Measurements from ENCODE around the gene RBM12.

RBM12 gene

DNA sequence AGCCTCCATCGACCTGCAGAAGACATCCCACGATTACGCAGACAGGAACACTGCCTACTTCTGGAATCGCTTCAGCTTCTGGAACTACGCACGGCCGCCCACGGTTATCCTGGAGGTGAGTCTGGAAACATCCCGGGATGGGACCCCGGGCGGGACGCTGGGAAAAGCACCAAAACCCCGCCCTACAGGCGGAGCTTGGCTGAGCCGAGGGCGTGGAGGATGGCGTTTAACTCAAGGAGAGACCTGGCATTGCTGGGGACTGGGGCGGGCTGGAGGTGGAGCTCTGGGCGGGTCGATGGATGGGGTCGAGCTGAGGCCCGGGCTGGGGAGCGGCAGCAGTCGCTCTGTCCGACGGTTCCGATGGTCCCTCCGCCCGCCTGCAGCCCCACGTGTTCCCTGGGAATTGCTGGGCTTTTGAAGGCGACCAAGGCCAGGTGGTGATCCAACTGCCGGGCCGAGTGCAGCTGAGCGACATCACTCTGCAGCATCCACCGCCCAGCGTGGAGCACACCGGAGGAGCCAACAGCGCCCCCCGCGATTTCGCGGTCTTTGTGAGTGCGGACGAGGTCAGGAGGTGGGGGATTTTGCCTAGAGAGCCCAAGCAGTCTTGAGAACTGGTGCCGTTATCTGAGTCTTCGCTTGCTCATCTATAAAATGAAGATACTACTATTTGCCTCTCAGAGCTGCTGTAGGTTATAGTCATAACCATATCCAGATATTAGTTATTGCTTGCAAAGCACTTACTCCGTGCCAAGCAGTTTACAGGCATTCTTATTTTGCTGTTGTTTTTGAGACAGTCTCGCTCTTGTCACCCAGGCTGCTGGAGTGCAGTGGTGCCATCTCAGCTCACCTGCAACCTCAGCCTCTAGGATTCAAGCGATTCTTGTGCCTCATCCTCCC is 45.3 kb downstream of the RBM12 start:
- DNase-seq = peak; percentile 52 to 79 (median 66)

DNA sequence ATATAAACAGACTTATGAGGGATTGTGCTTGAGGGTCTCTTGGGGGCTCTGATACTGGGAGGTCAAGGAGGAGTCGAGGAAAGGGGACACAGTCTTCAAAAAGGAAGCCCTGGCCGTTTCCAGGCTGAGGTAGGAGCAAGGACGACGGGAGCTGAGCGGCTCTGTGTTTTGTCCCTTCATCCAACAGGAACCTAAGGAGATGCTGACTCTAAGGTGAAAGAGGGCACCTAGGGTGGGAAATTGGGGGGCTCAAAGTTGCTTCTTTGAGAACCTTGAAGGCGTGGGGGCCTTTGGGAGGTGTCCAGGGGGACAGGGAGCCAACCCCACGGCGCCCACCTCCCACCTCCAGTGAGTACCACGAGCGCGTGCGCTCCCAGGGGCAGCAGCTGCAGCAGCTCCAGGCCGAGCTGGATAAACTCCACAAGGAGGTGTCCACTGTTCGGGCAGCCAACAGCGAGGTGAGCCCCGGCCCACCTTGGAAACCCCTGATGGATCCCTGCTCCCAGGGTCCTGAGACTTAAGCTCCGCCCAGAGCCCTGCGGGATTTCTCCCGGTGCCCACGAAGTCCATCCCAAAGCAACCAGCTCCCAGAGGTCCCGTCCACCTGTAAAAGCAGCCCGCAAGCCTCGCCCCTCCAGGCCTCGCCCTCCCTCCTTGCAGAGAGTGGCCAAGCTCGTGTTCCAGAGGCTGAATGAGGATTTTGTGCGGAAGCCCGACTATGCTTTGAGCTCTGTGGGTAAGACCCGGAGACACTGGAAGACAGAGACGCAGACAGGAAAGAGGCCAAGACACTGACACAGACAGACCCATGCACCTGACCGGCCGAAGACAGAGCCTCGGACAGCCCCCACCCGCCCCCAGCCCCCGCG is 46.2 kb downstream of the RBM12 start:
- DNase-seq = peak in 3 of 6 experiments; percentile 44 to 58 (median 47)

DNA sequence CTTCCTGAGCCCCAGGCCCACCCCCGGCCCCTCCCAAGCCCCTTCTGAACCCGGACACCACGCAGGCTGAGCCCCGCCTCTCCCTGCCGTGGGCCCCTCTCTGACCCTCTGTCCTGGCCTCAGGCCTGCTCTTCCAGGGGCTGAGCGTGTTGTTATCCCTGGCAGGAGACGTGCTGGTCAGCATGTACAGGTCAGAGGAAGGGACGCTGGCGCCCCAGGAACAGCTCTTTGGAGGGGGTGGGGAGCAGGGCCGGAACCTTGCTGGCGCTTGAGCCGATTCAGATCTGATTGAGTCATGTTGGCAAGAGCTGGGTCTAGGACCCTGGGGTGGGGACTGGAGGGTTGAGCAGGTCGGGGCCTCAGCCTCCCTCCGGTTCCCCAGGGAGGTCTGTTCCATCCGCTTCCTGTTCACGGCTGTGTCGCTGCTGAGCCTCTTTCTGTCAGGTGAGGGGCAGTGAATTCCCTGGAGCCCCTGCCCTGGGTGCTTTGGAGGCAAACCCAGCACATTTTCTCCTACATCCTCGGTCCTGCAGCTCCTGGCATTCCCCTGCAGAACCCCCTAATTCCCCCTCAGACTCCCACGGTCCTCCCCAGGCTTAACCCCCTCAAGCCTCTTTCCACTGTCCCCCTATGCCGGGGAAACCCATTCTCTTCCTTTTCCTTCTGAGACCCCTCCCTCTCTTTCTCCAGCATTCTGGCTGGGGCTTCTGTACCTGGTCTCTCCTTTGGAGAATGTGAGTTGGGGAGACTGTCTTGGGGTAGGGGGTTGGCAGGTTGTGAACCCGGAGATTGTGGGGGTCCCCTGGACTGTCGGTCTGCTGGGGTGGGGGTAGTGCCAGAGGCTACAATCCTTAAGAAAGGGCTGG is 47.1 kb downstream of the RBM12 start:
- DNase-seq = peak in 5 of 6 experiments; percentile 22 to 44 (median 30)

DNA sequence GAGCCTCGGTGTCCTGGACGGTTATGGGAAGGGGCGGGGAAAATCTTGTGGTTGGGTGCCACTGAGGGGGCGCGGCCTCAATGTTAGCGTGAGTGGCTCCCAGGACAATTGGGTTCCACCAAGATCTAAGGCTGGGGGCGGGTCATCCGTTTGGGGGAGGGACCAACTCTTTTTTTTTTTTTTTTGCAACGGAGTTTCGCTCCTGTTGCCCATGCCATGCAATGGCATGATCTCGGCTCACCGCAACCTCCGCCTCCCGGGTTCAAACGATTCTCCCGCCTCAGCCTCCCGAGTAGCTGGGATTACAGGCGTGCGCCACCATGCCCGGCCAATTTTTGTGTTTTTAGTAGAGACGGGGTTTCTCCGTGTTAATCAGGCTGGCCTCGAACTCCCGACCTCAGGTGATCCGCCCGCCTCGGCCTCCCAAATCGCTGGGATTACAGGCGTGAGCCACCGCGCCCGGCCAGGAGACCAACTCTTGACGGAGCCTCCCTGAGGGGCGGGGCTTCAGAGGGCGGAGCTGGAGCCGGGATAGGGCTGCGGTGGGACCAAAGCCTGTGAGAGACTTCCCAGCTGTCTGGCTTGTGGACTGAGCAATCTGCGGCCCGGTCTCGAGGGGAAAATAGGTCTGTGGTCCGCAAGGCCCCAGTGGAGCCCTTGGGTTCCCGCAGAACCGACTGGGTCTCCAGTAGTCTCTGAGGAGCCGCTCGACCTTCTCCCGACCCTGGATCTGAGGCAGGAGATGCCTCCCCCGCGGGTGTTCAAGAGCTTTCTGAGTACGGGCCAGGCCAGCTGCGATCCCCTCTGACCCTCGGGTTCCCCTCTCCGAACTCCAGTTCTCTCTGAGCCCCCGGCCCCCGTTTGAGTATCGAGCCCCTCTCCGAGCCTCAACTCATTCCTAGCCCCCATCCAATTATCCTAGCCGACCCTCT is 48.0 kb downstream of the RBM12 start:
- DNase-seq = peak in 3 of 6 experiments; percentile 44 to 68 (median 45)

DNA sequence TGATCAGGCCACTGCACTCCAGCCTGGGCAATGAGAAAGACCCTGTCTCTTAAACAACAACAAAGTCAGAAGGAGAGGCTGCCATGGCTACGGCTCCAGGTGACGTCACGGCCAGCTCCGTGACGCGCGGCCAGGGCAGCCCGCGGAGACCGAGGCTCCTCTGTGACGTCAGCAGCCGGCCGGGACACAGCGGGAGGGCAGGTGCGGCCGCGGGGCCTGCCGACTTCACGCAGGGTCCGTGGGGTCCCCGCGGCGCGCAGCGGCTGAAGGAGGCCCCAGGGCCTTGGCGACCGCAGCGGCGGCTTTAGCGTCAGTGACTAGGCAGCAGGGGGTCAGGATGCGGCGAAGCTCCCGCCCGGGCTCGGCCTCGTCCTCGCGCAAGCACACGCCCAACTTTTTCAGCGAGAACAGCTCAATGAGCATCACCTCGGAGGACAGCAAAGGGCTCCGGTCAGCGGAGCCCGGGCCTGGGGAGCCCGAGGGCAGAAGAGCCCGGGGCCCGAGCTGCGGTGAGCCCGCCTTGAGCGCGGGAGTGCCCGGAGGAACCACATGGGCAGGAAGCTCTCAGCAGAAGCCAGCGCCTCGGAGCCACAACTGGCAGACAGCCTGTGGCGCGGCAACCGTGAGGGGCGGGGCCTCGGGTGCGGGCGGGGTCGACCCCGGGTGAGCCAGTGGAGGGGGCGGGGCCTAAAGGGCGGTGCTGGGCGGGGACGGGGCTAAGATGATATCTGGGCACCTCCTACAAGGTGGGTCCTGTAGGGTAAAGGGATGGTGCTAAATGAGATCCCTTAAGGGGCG is 48.8 kb downstream of the RBM12 start, which contains the start of gene SPAG4:
TSS of gene SPAG4 (plus strand) at position 163 of the 798 bp plus-strand sequence. CDS start at position 338, 175 bp downstream.
- DNase-seq = peak; percentile 98 to 100 (median 100)

DNA sequence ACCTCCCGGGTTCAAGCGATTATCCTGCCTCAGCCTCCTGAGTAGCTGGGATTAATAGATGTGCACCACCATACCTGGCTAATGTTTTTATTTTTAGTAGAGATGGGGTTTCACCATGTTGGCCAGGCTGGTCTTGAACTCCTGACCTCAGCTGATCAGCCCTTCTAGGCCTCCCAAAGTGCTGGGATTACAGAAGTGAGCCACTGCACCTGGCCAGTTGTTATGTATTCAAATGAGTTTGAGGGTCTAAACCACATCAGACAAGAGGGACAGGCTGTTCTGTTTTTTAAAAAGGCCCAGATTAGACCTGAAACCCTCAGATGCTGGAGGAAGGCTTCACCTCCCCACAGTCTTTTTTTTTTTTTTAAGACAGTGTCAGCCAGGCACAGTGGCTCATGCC is 53.2 kb downstream of the RBM12 start:
- no peak for DNase-seq

DNA sequence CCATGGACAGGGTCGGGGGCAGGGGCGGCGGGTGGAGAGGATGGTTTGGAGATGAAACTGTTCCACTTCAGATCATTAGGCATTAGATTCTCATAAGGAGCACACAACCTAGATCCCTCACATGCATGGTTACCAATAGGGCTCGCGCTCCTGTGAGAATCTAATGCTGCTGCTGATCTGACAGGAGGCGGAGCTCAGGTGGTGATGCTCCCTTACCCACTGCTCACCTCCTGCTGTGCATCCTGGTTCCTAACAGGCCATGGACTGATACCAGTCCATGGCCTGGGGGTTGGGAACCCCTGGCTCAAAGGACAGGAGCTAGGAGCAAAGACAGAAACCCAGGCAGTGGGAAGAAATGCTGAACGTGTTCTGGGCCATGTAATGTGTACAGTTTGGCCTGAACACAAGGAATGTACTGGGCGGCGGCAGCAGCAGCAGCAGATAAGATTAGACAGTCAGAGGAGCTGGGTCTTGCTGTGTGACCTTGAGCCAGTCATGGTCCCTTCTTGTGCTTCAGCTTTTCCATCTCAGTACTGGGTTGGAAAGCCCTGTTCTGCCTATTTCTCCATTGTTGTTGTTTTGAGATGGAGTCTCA is 53.8 kb downstream of the RBM12 start:
- DNase-seq = no peak

DNA sequence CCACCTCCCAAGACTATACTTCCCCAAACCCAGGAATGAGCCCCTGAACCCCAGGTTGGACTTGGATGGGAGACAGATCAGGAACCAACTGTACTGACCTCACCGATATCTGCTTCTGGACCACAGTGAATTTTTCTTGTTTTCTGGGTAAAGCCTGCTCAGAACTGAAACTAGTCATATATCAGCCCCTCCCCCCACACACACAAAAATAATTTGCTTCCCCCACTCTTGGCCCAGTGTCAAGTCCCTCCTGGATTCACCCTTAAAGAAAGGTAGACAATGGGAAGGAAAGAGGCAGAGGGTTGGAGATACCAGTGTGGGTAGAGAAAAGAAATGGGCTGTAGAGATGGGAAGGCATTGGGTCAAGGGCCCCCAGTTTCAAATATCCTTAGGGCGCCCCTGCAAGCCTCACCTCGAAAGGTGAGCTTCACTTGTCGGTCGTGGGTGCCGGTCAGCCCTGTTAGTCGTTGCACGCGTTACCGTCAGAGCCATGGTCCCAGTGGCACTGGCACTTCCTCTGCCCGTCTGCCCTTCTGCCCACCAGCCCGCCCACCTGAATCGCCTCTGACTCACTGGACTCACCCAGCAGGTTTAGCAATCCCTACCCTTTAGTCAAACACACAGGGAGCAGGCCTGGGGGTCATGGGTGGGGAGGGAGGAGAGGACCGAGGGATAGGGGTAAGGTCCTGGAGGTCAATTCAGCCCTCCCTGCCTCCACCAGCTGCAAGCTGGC is 57.5 kb downstream of the RBM12 start:
- DNase-seq = no peak

DNA sequence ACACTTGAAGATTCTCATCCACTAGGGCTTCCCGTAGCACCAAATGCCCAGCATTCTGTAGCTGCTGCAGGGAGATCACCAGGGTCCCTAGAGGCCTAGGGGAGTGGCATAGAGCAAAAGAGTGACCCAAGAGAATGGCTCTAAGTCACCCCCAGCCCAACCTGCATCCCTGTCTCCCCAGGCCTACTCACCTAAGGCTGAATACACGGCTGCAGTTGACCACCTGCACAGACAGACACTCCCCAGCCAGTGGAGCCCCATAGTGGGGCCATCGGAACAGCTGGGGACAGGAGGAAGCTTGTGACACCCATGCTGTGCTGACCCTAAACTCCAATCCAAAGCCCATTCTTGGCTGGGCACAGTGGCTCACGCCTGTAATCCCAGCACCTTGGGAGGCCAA is 58.6 kb downstream of the RBM12 start:
- DNase-seq = no peak

DNA sequence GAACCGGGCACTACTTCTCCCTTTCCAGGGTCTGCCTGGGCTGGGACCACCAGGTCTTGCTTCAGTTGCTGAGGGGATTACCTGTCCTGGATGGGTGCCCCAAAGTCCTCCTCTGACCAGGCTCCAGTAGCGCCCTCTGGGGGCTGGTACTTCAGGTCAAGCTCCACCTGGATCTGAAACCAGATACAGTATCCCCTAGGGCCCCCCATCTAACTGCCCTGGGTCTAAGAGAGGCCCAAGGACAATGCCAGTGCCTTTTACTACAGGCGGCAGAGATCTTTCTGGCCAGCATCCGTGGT is 60.3 kb downstream of the RBM12 start:
- DNase-seq = no peak

DNA sequence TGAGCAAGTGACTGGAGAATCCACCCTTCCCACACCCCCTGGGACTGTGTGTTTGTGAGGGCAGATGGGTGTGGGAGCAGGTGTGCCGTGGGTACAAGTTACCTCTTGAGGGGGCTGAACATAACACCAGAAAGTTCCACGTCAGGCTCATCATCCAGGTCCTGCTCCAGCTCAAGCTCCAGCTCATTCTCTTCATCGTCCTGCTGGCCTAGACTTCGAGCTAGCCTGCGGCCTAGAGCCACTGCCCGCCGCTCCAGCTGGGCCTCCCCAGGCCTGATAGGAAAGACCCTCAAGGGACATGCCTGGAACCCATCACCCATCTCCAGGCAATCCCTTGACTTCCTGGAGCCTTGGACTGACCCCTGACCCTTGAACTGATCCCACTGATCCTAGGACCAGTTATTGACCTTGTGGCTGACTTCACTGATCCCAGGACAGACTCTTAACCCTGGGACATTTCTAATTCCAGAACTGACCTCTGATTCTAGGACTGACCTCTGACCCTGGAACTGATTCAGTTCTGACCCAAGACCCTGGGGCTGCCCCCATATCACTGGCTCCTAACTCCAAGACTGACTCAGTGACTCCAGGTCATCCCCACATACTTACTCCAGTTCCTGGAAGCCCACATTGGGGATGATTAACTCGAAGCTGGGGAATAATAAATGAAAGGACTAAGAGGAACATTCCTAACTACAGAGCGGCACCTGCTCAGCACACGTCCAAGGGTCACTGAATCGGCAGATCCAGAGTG is 60.8 kb downstream of the RBM12 start:
- no peak for DNase-seq

DNA sequence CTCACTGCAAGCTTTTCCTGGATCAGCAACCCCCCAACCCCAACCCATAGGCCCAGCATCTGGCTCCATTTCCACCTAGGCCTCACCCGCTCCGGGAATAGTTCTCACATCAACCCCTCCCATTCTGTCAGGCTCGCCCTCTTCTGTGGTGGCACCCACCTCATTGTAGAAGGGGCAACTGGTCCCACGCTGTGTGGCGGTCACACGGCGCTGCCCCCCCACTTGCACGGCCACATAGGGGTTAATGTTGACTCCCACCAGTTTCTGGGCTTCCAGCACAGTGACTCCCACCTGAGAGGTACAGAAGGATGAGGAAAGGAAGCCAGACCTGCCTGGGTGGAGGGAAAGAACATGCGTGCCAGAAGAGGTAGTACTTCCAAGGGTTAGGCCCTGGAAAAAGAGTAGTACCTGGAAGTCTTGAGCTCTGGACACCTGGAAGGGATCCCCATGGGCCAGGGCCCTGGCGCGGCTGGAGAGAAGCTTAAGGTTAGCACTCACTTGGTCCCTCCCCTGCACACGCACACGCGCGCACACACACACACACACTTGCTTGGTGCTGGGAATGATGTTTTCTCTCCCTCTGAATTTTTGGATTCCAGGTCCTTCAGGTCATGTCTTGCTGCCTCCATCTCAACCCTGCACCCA is 61.7 kb downstream of the RBM12 start:
- DNase-seq = no peak

DNA sequence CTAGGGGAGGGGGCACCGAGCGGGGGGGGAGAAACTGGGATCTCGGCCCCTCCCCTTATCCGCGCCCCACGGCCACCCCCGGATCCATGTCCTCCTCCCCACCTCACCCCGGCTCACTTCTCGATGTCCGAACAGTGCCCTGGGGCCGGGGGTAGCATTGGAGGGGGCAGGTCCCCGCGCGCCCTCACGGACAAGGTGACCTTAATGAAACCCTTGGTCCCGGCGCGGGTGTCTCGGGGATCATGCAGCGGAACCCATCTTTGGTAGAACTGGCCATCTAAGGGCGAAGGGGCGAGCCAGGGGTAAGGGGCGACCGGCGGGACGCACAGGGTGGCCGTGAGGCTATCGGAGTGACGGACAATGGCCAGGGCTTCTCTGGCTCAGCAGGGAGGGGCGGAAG is 62.7 kb downstream of the RBM12 start:
- DNase-seq = no peak

DNA sequence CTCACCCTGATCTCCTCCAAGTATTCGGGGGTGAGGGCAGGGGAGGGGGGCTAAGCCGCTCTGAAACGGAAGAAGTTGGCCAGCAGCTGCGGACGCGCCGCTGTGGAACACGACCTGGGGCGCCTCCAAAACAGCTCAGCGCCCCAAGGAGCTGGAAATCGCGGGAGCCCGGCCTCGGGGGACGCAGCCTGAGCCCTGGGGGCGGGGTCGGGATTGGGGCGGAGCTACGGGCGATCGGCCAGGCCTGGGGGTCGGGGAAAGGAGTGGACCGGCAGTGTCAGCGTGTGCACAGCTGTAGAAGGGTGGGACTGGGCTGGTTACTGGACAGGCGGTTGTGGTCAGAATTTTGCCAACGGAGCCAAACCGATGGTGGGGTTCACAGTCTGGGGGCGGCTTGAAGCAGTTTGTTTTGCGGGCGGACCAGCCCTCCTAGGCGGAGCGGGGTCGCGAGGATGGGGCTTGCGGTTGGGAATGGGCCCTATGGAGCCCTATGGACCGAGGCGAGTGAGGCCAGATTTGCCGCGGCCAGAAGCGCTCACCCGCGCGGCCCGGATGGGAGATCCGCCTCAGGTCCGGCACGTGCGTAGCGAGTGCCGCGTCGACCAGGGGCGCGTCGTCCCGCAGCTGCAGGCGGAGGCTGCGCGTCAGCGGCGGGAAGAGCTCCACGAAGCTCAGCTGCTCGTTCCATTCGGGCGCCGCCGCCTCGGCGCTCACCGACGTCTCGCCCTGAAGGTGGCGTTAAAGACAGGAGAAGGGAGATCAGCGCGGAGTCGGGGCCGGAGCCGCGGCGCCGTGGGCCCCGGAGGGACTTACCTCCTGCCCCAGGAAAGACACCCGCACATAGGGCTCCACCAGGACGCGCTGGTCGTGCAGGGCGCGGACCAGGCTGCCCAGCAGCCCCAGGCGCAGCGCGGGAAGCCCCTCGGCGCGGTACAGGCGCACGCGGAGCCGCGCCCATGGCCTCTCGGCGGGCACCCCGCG is 63.4 kb downstream of the RBM12 start:
- DNase-seq = peak; percentile 63 to 78 (median 72)

DNA sequence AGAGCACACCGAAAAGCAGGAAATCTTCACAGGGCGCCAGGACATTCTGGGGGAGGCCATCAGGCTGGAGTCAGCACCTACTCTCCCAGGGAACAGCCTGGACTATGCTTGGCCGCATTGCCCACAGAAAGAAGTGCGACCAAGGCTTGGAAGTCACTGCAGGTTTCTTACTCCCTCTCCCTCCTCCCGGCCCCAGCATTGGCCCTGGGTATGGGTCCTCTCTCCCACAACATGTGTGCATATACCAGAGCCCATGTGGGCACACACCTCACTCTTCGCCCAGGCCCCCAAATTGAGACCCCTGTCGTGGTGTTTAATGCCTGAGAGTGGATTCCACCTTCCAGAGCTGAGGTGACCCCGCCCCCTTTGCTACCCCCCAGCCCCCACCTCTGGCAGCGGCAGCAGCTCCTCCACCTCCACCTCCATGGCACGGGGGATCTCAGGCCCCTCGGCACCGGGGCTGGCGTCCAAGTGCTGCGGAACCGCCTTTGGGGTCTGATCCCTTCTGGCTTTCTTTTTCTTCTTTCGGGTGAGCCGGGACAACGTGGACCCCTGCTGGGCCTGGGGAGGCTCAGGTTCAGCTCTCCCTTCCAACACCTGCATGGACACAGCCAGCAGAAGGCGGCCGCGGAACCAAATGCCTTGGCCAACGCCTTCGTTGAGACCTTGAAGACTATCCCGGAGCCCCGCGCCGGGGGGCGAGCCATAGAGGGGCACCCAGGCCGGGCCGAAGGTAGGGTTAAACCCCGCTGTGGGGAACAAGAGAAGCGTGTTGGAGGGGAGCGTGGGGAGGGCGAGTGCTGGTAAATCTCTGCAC is 64.3 kb downstream of the RBM12 start:
- DNase-seq = peak in 1 of 6 experiments; percentile 28

DNA sequence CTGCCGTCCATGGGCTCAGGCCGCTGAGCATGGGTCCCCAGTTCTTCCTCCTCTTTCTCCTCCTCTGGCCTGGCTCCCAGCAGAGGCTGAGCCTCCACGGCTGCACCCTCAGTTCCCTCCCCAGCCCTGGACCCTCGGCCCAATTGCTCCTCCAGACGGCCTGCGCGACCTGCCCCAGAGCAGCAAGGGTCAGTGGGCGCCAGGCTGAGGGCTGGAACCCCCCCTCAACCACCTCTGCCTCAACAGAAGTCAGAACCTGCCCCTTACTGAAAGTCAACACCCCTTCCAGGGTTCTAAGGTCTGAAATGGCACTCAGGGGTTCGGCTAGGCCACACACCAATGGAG is 65.0 kb downstream of the RBM12 start:
- DNase-seq = no peak

Data from stimulated activated naive CD4-positive, alpha-beta T cell (primary cell).